ENCODE data around the gene RRP1B.

Gene RRP1B

GRCh38 chr21:43624339-43624738 is 35.0 kb upstream of the RRP1B start:
- ATAC-seq: no peak
- TF ChIP-seq PATZ1 (CRISPR knock-in tag; IDR thresholded peaks at IDR 0.05; ENCODE audit: borderline replicate concordance): no peak
- TF ChIP-seq CREB5 (CRISPR knock-in tag; IDR thresholded peaks at IDR 0.05; ENCODE audit: low read depth): no peak
- no peak for TF ChIP-seq BACH2 (CRISPR knock-in tag; IDR thresholded peaks at IDR 0.05; ENCODE audit: borderline replicate concordance)
- no peak for TF ChIP-seq RARB (CRISPR knock-in tag; IDR thresholded peaks at IDR 0.05)
- TF ChIP-seq TSHZ2 (CRISPR knock-in tag; IDR thresholded peaks at IDR 0.05): no peak
- TF ChIP-seq ARNTL (CRISPR knock-in tag; IDR thresholded peaks at IDR 0.05; ENCODE audit: borderline replicate concordance, low read depth): no peak
- TF ChIP-seq ZFP30 (CRISPR knock-in tag; IDR thresholded peaks at IDR 0.05): no peak
- TF ChIP-seq ZFP3 (CRISPR knock-in tag; IDR thresholded peaks at IDR 0.05): no peak
- no peak for TF ChIP-seq ZNF565 (CRISPR knock-in tag; conservative IDR thresholded peaks at IDR 0.05; ENCODE audit: low read depth)
- no peak for TF ChIP-seq TOX (CRISPR knock-in tag; IDR thresholded peaks at IDR 0.05; ENCODE audit: borderline replicate concordance)
- TF ChIP-seq ZNF8 (CRISPR knock-in tag; IDR thresholded peaks at IDR 0.05): no peak
- no peak for TF ChIP-seq CSRNP3 (CRISPR knock-in tag; IDR thresholded peaks at IDR 0.05)
- TF ChIP-seq ZC3H10 (CRISPR knock-in tag; IDR thresholded peaks at IDR 0.05): no peak

GRCh38 chr21:43626390-43626789 is 33.0 kb upstream of the RRP1B start:
- TF ChIP-seq BACH2 (CRISPR knock-in tag; IDR thresholded peaks at IDR 0.05; ENCODE audit: borderline replicate concordance) (no peak), ZNF70 (CRISPR knock-in tag; IDR thresholded peaks at IDR 0.05) (no peak), ZC3H10 (CRISPR knock-in tag; IDR thresholded peaks at IDR 0.05) (no peak), ARNTL (CRISPR knock-in tag; IDR thresholded peaks at IDR 0.05; ENCODE audit: borderline replicate concordance, low read depth) (no peak), PATZ1 (CRISPR knock-in tag; IDR thresholded peaks at IDR 0.05; ENCODE audit: borderline replicate concordance) (no peak), ZFP30 (CRISPR knock-in tag; IDR thresholded peaks at IDR 0.05) (no peak), PPARA (CRISPR knock-in tag; IDR thresholded peaks at IDR 0.05; ENCODE audit: borderline replicate concordance) (no peak), RARB (CRISPR knock-in tag; IDR thresholded peaks at IDR 0.05) (no peak), TSHZ2 (CRISPR knock-in tag; IDR thresholded peaks at IDR 0.05) (no peak), SNAI2 (CRISPR knock-in tag; IDR thresholded peaks at IDR 0.05) (no peak), GLIS3 (CRISPR knock-in tag; IDR thresholded peaks at IDR 0.05) (no peak), TCF4 (CRISPR knock-in tag; IDR thresholded peaks at IDR 0.05; ENCODE audit: borderline replicate concordance) (no peak), ZNF8 (CRISPR knock-in tag; IDR thresholded peaks at IDR 0.05) (no peak), POU6F1 (CRISPR knock-in tag; IDR thresholded peaks at IDR 0.05; ENCODE audit: borderline replicate concordance, low read depth) (no peak), CSRNP3 (CRISPR knock-in tag; IDR thresholded peaks at IDR 0.05) (no peak)
- no peak for ATAC-seq

Measured in SK-N-SH treated with all-trans-retinoic acid at 6 μM for 48 hours (cell line).